Measurements from ENCODE around the gene PRPF8.

DNA sequence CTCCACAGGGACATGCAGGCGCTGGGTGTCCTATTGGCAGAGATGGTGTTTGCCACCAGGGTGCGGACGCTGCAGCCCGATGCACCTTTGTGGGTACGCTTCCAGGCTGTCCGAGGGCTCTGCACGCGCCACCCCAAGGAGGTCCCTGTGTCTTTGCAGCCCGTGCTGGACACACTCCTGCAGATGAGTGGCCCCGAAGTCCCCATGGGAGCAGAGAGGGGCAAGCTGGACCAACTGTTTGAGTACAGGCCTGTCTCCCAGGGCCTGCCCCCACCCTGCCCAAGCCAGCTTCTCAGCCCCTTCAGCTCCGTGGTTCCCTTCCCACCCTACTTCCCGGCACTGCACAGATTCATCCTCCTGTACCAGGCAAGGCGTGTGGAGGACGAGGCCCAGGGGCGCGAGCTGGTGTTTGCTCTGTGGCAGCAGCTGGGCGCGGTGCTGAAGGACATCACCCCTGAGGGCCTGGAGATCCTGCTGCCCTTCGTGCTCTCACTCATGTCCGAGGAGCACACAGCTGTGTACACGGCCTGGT is 42.7 kb upstream of the PRPF8 start:
- TF ChIP-seq, protein P1, sequence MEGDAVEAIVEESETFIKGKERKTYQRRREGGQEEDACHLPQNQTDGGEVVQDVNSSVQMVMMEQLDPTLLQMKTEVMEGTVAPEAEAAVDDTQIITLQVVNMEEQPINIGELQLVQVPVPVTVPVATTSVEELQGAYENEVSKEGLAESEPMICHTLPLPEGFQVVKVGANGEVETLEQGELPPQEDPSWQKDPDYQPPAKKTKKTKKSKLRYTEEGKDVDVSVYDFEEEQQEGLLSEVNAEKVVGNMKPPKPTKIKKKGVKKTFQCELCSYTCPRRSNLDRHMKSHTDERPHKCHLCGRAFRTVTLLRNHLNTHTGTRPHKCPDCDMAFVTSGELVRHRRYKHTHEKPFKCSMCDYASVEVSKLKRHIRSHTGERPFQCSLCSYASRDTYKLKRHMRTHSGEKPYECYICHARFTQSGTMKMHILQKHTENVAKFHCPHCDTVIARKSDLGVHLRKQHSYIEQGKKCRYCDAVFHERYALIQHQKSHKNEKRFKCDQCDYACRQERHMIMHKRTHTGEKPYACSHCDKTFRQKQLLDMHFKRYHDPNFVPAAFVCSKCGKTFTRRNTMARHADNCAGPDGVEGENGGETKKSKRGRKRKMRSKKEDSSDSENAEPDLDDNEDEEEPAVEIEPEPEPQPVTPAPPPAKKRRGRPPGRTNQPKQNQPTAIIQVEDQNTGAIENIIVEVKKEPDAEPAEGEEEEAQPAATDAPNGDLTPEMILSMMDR (IDR thresholded peaks at IDR 0.05): no peak
- TF ChIP-seq POLR2A (IDR thresholded peaks at IDR 0.05): no peak
